ENCODE measurements around the gene PCBD1. TPM values are rescaled to one million over a fixed set of nuclear protein-coding genes. Genes with fewer than 3 reads are reported as not detected.

Gene PCBD1
- total and polyA plus RNA-seq, 2 experiments from 2014 or later = 33.3 to 78.5 TPM

DNA sequence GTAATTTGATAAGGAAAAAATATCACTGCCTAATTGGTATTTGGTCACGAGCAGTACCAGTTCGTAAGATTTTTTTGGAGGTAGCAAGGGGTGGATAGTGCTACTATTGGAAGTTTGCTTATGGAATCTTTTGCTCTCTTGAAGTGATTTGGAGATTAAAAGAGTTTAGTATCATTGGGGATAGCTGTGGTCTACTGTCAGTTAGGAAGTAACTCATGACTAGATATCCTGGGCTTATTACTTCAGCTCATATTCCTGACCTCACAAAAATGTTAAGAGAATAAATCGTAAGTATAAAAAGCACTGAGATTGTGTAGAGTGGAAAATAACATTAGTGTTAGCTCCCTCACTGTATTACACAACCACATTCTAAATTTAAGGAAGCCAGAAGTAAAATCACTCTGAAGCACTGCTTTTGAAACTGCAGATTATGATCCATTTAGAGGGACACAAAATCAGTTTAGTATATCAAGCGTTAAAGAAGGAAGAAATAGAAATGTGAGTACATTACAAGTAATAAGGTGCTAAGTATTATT lies 50.0 kb downstream of the PCBD1 start (continued):
- no peak for TF ChIP-seq REST (IDR thresholded peaks at IDR 0.05; ENCODE audit: unreplicated experiment)
- TF ChIP-seq, protein P1, sequence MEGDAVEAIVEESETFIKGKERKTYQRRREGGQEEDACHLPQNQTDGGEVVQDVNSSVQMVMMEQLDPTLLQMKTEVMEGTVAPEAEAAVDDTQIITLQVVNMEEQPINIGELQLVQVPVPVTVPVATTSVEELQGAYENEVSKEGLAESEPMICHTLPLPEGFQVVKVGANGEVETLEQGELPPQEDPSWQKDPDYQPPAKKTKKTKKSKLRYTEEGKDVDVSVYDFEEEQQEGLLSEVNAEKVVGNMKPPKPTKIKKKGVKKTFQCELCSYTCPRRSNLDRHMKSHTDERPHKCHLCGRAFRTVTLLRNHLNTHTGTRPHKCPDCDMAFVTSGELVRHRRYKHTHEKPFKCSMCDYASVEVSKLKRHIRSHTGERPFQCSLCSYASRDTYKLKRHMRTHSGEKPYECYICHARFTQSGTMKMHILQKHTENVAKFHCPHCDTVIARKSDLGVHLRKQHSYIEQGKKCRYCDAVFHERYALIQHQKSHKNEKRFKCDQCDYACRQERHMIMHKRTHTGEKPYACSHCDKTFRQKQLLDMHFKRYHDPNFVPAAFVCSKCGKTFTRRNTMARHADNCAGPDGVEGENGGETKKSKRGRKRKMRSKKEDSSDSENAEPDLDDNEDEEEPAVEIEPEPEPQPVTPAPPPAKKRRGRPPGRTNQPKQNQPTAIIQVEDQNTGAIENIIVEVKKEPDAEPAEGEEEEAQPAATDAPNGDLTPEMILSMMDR (conservative IDR thresholded peaks at IDR 0.05; ENCODE audit: low read depth in 2 of 2) = no peak
- no peak for TF ChIP-seq POLR2AphosphoS5 (IDR thresholded peaks at IDR 0.05; ENCODE audit: low read depth)
- TF ChIP-seq ZNF114 (CRISPR knock-in tag; IDR thresholded peaks at IDR 0.05) = no peak
- no peak for TF ChIP-seq ZNF331 (CRISPR knock-in tag; IDR thresholded peaks at IDR 0.05; ENCODE audit: low read depth)

DNA sequence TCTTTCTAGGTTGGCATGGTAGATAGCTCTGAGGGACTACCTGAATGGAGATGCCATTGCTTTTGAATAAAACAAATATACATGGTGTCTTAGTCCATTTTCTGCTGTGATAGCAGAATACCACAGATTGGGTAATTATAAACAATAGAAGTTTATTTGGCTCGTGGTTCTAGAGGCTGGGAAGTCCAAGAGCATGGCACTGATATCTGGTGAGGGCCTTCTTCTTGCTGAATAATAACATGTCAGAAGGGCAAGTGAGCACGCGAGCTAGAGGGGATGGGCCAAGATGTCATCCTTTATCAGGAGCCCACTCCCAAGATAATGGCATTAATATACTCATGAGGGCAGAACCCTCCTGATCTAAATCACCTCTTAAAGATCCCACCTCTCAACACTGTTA lies 50.7 kb downstream of the PCBD1 start:
- H3K36me3 Mint-ChIP-seq (ENCODE audit: low read depth) = peaks cover 34% of the 10 kb centered on the region
- H3K9me3 Mint-ChIP-seq = no peaks in the 10 kb centered on the region; the same call in 2 of the 3 replicates
- H3K9me2 ChIP-seq (ENCODE audit: insufficient read depth) = no peaks in the 10 kb centered on the region
- DNase-seq (ENCODE audit: low spot score) (no peak), ATAC-seq (no peak)
- H3K4me3 Mint-ChIP-seq = no peak overlapping the region
- H3K36me3 ChIP-seq (ENCODE audit: insufficient read depth) = peaks cover 6% of the 10 kb centered on the region; the same call in 1 of the 2 replicates
- H3K79me2 ChIP-seq (replicated peaks; ENCODE audit: insufficient read depth) = peaks cover 95% of the 10 kb centered on the region
- H3K4me1 Mint-ChIP-seq = no peaks in the 10 kb centered on the region
- no peaks in the 10 kb centered on the region for H3K4me1 ChIP-seq (ENCODE audit: insufficient read depth)
- no peak overlapping the region for H3K4me2 ChIP-seq
- no peak overlapping the region for H2AFZ ChIP-seq
- H3K27me3 ChIP-seq (ENCODE audit: insufficient read depth) = no peaks in the 10 kb centered on the region
- H3F3A ChIP-seq (replicated peaks; ENCODE audit: low read depth) = no peaks in the 10 kb centered on the region
- peaks cover 26% of the 10 kb centered on the region for H4K20me1 ChIP-seq (replicated peaks; ENCODE audit: insufficient read depth)
- no peak overlapping the region for H3K27ac Mint-ChIP-seq
- H3K4me3 ChIP-seq = no peak overlapping the region
- no peaks in the 10 kb centered on the region for H3K27me3 Mint-ChIP-seq (ENCODE audit: insufficient read depth, low read depth, poor library complexity)
- H3K27ac ChIP-seq (ENCODE audit: low read depth) = no peak overlapping the region
- TF ChIP-seq CREB1 (CRISPR knock-in tag; IDR thresholded peaks at IDR 0.05; ENCODE audit: low read depth) (no peak), ZNF114 (CRISPR knock-in tag; IDR thresholded peaks at IDR 0.05) (no peak), EZH2phosphoT487 (IDR thresholded peaks at IDR 0.05; ENCODE audit: unreplicated experiment) (no peak), ETS1 (IDR thresholded peaks at IDR 0.05) (no peak), REST (IDR thresholded peaks at IDR 0.05; ENCODE audit: unreplicated experiment) (no peak), EZH2 (IDR thresholded peaks at IDR 0.05; ENCODE audit: low read depth, unreplicated experiment) (no peak), ZNF331 (CRISPR knock-in tag; IDR thresholded peaks at IDR 0.05; ENCODE audit: low read depth) (no peak), POLR2AphosphoS5 (IDR thresholded peaks at IDR 0.05; ENCODE audit: low read depth) (no peak), JUNB (IDR thresholded peaks at IDR 0.05; ENCODE audit: unreplicated experiment) (no peak), NANOG (IDR thresholded peaks at IDR 0.05; ENCODE audit: borderline replicate concordance) (no peak), STAT1 (IDR thresholded peaks at IDR 0.05; ENCODE audit: unreplicated experiment) (no peak)
- TF ChIP-seq, protein P1 (conservative IDR thresholded peaks at IDR 0.05; ENCODE audit: low read depth in 2 of 2) = no peak

Measured in GM23338 (cell line).